ENCODE measurements around the gene HIGD1B.
A peak's percentile ranks its signal among the peaks of the same experiment; 100 is the strongest.
"Not testable (repeated sequence)": the region's sequence is repeated elsewhere in the genome, so short reads cannot be mapped to it uniquely, and the experiment has no call there.

Gene HIGD1B

DNA sequence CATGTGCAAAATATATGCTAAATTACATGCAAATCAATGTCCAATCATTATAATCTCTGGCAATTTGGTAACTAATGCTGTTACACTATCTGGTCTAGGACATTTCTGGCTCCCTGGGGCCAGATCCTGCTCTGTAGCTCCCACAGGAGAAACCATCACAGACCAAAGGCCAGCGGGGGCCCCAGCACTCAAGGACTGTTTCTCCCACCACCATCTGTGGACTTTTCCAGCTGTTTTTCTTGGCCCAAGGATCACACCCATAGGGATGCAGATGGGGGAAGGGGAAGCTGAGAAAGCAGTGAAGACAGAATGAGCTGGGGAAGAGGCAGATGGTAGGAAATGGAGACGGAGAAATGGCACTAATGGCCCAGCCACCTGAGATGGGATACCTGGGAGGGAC lies at the start of gene HIGD1B:
Gene HIGD1B, plus strand, starts transcription at position 298 of the 400 bp plus-strand sequence. CDS start 270 bp downstream, outside the sequence.
- DNase-seq: no peak

DNA sequence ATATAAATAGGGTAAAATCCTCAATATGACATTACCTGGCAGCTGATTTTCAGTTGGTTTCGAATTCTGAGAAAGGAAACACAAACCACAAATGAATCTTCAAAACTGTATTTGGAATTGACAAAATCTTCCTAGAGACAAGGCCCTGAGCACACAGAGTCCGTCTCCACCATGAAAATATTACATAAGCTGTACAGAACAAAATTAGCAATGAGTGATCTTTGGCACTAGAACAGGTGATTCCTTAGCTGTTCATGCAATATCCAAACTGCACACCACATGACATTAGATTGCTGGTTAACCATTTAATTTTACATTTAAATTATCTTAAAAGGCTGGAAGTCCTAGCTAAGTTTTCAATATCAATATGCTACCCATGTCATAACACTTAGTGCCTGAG lies 49.3 kb upstream of the HIGD1B start:
- DNase-seq: no peak

DNA sequence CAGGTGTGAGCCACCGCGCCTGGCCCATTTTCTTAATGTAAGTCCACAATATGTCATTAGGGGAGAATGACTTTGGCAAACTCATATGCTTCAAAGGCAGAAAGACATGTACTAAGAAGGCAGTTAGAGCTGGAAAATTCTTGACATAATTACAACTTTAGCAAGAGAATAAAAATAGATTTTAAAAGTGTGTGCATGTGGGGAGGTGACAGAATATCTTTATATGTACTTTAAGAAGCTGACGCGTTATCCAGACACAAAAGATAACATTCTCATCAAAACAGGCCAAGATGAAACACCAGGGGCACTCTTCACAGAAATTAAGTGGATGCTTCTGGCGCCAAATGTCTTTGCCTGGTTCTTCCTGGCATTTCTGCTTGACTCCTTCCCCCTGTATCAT lies 45.8 kb upstream of the HIGD1B start:
- DNase-seq: no peak

DNA sequence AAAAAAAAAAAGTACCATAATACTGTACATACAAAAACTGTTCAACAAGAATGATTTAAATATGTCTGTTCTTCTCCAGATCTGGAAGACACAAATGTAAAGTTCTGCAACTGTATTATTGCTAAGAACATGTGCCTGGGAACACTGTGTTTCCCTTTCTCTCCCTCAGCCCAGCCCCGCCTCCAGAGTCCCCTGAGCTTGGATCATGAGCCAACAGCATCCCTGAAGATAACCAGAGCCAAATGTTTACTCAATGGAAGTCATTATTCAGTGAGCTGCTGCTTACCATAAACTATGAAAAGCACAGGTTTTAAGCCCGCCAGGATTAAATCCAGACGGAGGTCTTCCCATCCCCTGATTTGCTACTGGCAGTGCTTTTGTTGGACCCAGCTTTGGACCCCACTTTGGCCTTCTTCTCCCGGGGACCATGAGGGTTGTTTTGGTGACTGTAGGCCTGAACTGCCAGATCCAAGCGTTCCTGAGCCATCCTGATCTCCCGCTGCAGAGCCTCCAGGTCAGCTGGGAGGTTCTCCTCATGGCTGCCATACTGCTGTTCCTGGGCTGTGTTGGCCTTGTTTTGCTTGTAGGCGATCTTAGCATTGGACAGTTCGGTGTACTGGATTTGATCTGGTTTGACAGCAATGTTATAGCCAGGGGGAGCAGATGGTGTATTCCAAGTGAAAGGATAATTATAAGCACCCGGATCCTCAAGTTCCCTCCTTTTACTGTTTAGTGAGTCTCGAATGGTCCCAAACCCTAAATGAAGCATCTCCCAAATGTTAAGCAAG lies 43.2 kb upstream of the HIGD1B start:
- DNase-seq: no peak

DNA sequence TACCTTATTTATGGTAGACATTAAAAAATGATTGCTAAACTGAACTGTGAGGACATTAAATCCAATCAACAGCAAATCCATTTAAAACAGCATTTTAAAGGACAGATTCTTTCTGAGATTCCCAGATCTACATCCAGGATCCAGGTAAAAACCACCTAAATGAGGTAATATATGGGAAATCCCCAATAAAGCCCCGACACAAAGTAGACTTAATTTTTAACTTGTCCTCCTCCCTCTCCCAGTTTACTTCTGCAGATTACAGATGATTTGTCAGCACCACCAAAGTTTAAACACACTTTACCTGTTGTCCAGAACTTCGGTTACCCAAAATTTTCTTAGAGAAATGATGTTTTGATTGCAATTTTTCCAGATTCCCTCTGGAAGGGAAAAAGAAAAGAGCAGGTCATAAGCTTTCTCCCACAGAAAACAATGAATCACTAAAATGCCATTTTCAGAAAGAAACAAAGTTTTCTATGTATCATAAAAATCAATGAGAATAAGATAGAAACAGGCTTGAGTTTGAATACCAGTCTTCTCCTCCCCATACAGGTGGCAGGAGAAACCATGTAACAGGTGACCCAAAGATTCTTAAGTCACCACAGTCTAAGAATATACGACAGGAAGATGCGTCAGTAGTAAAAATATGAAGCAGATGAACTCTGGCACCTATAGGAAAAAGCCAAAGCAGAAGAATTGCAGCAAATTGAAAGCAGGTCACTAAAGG lies 40.4 kb upstream of the HIGD1B start:
- DNase-seq: no peak

DNA sequence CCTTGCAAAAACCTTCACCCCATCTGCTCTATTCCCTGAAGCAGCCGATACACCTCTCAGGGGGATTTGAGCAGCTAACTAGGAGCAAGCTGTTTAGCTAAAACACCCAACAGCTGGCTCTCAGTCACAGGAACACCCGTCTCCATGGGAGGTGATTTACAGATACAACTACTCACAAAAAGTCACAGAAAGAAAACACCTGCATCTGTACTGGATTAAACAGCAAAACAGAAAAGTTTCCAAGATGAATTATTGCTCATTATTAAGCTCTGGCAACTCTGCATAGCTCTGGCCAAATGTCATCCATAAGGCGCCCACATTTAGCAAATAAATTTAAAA lies 39.9 kb upstream of the HIGD1B start:
- DNase-seq: no peak

DNA sequence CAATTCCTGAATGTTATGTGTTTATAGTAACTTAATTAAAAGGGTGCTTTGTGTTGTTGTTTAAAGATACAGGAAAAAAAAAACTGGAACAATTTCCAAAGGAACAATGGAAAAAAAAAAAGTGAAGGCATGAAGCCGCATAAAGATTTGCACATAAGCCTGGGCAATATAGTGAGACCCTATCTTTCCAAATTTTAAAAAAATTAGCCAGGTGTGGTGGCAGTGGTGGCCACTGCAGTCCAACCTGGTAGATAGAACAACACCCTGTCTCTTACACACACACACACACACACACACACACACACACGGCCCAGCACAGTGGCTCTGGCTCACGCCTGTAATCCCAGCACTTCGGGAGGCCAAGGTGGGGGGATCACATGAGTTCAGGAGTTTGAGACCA lies 39.5 kb upstream of the HIGD1B start:
- no peak for DNase-seq

DNA sequence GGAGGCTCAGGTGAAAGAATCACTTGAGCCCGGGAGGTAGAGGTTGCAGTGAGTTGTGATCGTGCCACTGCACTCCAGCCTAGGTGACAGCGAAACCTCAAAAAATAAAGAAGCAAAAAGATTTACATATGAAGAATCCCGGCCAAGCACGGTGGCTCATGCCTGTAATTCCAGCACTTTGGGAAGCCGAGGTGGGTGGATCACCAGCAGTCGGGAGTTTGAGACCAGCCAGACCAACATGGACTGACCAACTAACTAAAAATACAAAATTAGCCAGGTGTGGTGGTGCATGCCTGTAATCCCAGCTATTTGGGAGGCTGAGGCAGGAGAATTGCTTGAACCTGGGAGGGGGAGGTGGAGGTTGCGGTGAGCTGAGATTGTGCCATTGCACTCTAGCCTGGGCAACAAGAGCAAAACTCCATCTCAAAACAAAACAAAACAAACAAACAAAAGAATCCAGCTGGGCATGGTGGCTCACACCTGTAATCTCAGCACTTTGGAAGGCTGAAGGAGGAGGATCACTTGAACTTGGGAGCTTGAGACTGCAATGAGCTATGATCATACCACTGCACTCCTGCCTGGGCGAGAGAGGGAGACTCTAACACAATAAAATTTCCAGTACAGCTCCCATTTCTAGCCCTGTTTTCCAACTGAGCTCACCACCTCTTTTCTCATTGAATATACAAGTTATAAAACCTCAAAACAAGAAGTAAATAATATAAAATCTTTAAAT lies 38.9 kb upstream of the HIGD1B start:
- DNase-seq: not testable (repeated sequence)

DNA sequence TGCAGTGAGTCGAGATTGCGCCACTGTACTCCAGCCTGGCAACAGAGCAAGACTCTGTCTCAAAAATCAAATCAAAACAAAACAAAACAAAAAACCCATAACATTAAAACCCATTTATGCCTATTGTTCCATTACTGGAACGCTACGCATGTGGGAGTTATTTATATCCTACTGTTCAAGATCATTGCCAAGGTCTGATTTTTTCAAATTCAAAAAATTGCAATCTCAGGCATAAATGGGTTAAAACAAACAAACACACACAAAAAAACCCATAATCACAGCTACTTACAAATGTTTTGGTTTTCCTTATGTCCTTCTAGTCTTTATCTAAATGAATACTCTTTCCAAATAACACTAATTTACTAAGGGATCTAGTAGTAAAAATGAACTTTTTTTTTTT lies 35.4 kb upstream of the HIGD1B start:
- no peak for DNase-seq

DNA sequence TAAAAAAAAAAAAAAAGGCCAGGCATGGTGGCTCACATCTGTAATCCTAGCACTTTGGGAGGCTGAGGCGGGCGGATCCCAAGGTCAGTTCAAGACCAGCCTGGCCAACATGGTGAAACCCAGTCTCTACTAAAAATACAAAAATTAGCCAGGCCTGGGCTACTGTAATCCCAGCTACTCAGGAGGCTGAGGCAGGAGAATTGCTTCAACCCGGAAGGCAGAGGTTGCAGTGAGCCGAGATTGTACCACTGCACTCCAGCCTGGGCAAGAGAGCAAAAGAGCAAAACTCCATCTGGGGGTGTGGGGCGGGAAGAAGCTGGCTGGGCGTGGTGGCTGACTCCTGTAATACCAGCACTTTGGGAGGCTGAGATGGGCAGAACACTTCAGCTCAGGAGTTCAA lies 29.2 kb upstream of the HIGD1B start:
- not testable (repeated sequence) for DNase-seq

DNA sequence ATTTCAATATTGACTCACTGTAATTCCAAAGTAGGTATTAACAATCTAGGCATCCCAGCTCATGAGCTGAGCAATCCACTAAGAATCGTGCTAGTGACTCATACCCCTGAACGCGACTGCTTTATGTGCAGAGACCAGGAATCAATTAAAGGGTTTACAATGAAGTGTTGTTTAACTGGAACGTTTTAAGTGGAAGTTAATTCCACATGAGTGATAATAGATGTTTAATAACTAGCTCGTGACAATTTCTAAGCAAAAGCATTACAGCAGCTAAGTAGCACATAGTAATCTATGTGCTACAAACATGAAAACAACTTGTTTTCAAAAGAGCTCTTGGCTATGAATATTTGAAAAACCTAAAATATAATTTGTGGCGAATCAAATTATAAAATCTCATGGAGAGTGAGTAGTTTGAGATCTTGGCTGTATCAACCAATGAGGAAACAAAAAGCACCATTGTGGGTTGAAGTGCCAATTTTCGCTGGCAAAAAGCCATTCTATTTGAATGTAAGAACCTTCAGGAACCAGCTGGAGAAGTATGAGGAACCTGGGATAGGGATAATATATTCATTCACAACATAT lies 27.0 kb upstream of the HIGD1B start:
- no peak for DNase-seq

DNA sequence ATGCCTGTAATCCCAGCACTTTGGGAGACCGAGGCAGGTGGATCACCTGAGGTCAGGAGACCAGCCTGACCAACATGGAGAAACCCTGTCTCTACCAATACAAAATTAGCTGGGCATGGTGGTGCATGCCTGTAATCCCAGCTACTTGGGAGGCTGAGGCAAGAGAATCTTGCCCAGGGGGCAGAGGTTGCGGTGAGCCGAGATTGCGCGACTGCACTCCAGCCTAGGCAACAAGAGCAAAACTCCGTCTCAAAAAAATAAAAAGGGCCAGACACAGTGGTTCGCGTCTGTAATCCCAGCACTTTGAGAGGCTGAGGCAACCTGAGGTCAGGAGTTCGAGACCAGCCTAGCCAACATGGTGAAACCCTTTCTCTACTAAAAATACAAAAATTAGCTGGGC lies 22.4 kb upstream of the HIGD1B start:
- DNase-seq: not testable (repeated sequence)

DNA sequence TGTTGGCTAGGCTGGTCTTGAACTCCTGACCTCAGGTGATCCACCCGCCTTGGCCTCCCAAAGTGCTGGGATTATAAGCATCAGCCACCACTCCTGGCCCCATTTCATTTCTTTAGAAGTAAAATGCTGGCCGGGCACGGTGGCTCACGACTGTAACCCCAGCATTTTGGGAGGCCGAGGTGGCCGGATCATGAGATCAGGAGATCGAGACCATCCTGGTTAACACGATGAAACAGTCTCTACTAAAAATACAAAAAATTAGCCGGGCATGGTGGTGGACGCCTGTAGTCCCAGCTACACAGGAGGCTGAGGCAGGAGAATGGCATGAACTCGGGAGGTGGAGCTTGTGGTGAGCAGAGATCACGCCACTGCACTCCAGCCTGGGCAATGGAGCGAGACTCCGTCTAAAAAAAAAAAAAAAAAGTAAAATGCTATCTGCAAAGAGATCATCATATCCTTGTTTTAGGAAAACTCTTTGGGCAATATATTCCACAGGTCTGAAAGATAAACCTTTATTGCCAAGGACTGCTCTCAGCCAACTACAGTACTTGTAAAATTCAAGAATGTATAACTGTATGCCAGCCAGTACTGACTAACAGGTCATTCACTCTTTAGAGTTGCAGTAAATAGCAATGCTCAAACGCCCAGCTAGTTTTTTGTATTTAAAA lies 21.4 kb upstream of the HIGD1B start:
- no peak for DNase-seq

DNA sequence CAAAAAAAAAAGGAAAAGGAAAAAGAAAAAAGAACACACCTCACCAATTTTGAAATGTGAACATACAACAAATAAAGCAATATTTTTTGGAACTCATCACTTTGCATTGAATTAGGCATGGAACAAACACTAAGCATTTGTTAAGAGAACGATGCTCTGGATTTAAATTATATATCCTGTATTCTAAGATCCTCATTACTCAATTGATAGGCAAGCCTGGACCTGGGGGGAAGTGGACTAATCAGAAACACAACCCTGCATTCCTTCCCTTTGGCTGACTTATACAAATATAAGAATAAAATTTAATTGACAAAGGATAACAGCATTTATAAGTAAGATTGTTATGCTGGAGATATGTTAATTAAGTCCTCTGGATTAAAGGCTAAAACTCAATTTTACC lies 19.8 kb upstream of the HIGD1B start:
- no peak for DNase-seq

DNA sequence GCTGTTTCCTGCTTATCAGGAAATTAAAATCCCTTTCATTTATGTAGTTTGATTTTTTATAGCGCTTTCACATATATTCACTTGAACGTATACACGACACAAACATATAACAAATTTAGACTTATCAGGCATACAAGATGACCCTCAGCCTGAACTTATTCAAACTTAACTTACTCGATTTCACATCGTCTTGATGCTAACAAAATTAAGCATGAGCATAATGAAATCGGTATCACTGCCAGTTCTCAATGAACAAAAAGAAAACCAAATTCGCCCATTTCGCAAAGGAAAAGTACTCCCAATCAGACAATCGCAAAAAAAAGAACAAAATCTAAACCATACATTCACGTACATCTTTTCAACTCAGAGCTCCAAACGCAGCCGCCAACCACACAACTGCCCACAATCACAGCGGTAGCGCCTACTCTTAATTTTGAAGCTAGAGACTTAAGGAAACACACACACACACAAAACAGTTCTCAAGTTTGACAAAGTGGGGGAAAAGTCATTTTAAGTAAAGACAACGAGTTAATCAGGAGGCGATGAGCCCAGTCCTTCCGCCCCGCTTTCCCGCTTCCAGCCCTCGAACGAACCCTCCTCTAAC lies 18.7 kb upstream of the HIGD1B start:
- peak in 1 of 2 donors; percentile 19 for DNase-seq

DNA sequence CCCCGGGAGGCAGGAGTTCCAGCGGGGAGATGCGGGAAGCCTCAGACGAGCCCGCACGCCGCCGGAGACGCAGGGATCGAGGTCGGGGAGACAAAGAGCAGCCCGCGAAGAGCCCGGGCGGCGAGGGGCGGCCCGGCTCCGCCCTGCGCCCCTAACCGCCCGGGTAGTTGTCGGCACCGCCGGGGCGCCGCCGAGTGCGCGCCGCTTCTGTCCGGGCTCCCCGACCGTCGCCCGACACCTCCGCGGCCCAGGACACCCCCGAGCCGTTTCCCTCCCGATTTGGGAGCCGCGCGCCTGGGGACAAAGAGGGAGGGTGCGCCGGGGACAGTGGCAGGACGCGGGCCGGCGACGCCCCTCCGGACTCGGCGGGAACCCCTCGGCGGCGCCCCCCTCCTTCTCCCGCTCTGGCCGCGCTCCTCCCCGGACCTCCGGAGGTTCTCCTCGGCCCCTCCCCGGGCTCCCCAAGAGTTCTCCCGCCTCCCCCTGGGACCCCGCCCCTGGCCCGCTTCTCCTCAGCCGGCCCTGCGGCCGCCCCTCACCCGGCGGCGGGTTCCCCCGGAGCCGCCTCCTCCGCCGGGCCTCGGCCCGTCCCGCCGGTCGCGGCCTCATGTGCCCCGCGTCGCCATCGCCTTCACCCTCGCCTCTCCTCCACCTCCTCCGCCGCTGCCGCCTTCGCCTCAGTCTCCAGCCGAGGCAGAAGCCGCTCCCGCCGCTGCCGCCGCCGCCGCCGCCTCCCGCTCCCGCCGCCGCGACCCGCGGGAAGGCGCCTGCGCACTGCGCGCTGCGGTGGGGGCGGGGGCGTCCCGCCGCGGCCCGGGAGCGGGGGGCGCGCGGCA lies 17.9 kb upstream of the HIGD1B start, which contains the start of gene GJC1:
Gene GJC1, minus strand, starts transcription at position 765 of the 836 bp plus-strand sequence. CDS start 24,470 bp downstream, outside the sequence.
- no peak for DNase-seq

DNA sequence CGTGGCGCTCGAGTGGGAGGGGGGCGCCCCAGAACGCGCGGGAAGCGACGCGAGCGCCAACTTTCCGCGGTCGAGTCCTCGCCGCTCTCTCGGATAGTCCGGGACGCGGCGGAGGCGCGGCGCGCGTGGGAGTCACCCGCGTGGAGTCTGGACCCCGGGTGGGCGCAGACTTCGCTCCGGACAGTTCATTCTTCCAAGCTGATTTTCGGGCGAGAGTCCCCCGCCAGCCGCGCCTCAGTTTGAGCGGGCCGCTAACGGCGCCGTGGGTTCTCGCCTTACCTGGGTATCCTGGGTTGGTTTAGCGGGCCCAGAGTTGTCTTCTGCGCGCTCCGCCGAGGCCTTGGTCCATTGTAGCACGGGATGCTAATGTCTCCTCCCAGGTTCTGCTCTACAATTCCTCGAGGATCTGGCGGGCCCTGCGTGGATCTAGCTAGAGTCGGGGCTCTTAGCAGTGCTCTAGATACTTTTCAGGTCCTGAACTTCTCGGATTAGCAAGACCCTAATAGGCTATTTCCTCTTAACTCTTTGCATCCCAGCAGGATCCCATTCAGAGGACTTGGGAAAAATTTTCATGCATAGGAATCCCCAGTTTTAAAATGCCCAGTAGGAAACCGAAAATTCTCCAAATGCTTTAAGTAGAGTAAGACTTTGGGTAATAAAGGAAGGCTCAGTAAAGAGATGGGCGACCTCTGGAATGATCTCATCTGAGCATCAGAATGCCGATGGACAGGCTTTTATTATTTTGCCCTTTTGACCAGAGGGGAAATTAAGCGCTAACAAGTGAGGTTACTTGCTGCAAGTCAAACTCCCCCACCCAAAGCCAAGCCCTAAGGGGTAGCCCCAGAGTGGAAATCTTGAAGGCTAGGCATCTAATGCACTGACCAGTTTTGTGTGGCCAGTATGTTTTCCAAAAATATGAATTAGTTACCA lies 17.1 kb upstream of the HIGD1B start:
- DNase-seq: peak in 1 of 2 donors; percentile 9

DNA sequence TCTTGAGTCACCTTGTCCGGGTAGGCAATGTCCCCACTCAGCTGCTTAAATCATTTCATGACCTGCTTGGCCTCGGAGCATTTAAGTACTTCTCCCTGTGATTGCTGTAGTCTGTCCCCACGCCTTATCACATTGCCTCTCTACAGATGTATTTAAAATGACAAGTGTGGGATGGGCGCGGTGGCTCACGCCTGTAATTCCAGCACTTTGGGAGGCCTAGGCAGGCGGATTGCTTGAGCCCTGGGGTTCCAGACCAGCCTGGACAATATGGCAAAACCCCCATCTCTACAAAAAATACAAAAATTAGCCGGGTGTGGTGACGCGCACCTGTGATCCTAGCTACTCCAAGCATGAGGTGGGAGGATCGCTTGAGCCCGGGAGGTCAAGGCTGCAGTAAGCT lies 16.3 kb upstream of the HIGD1B start:
- DNase-seq: no peak

DNA sequence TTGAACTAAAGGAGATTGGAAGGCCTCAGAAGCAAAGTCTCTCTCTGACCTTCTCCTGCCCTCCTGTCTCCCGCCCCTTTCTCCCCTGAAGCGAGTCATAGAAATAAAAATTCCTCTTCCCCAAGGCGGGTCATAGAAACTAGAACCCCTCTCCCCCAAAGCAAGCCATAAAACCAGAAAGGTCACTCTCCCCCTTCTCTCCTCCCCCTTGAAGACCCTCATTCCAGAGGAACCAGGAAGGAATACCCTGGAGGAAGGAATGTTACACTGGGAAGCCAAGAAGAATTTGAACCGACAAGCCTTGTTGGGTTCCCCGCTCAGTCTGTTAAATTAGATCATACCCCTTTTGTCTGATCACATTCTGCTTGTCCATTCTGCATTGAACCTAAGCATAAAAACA lies 14.9 kb upstream of the HIGD1B start:
- no peak for DNase-seq

DNA sequence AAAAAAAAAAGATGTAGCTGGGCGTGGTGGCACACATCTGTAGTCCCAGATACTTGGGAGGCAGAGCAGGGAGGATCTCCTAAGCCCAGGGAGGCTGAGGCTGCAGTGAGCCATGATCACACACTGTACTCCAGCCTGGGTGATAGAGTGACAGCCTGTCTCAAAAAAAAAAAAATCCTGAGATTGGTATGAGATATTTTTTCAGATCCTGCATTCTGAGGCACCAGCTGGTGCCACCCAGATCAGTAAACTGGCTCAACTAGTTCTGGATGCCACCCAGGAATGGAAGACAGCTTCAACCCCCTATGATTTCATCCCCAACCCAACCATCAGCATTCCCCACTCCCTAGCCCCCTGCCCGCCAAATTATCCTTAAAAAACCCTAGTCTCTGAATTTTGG lies 10.5 kb upstream of the HIGD1B start:
- DNase-seq: no peak

Data from CD4-positive, alpha-beta T cell treated with Interferon alpha-2 for 1 hour (primary cell).